Testis (tissue), 2 donors: ENCODE measurements around the gene FOXI1.

Experiments used
- CTCF ChIP-seq, 3 experiments: fragments of 450-650 bp in 2 of 3; fragments of 200-600 bp in 1 of 3; sonication (generic) in 1 of 3; IDR thresholded peaks; one replicate each; pipeline ENCODE4 v1.5.1; 2016 to 2019; ENCODE audit warnings: antibody characterized with exemption in 3 of 3, mild to moderate bottlenecking in 2 of 3, moderate library complexity in 1 of 3
- POLR2A ChIP-seq: fragments of 450-650 bp; IDR thresholded peaks from one replicate; pipeline ENCODE4 v1.6.1; 2017; ENCODE audit warnings: antibody characterized with exemption, mild to moderate bottlenecking, moderate library complexity

GRCh38 chr5:170132269-170132975 is 26.7 kb downstream of the FOXI1 start:
- TF ChIP-seq CTCF (IDR thresholded peaks at IDR 0.05) (no peak), POLR2A (no peak)
